Activated CD4-positive, alpha-beta T cell treated with anti-CD3 and anti-CD28 coated beads, Interleukin-2, amount 50 U/mL, for 4 hours (primary cell): Measurements from ENCODE around the gene ADD3.
"Not testable (repeated sequence)": the region's sequence is repeated elsewhere in the genome, so short reads cannot be mapped to it uniquely, and the experiment has no call there.

ENCODE experiments used
- DNase-seq, 2 experiments: peaks; one replicate each; pipeline ENCODE4 v3.0.0-alpha.2; 2020

The ADD3 gene

DNA sequence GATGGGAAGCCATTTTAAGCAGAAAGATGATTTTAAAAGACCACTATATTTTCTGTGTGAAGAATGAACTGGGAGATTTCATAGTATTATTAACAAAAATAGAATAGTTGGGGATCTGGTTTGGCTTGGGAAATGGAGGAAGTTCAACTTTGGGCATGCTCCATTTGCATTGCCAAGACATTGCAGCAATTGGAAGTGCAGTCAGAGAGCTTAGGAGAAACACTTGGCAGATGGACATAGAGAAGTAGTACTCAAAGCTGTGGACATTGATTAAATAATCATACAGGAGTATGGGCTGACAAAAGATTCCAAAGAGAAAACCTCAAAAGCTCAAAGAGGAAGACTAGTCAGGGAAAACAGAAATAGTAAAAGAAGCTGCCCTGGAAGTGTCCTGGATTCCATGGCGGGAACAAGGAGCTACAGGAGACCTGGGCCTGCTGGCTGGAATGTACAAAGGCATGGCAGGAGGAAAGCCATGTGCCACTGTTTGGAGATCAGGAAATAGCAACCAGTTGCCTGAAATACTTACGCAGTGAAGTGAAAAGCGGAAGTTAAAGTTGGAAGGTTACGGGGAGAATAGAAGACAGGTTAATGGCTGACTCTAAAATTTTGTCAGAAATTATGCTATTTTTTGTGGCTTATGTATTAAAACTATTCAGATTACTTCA, 106.0 kb downstream of the ADD3 start:
- DNase-seq = no peak

DNA sequence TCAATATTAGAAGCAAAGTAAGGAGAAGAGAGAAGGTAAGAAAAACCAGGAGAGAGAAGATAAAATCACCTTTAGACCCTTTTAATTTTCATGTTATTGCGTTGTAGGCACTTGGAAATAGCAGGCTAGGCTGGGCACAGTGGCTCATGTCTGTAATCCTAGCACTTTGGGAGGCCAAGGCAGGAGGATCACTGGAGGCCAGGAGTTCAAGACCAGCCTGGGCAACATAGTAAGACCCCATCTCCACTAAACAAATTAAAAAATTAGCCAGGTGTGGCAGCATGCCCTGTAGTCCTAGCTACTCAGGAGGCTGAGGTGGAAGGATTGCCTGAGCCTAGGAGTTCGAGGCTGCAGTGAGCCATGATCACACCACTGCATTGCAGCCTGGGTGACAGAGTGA, 106.9 kb downstream of the ADD3 start:
- DNase-seq = not testable (repeated sequence)

DNA sequence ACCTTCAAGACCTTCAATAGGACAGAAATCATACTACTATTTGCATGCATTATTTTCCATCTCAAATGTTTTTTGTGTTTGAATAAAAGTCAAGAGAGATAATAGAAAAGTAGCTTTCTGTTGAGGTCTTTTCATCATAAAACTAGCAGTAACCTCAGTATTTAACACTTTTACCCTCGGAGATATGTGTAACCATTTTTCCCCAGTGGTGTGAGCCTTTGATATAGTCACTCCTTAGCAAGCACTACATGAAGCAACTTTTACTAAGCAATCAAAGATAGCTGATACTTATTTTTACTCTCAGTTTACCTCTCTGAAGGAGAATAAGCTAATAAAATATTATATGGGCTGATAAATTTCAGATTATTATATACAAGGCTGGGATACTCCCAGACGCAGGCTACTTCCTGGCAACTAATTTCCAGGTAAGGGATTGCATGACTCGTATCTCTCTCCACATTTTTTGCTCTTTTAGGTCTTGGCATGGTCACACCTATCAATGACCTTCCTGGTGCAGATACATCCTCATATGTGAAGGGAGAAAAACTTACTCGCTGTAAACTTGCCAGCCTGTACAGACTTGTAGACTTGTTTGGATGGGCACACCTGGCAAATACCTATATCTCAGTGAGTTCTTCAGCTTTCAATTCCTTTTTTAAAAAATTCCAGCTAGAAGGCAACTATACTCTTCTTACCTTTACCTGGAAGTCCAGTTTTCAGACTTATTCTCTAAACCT, 108.2 kb downstream of the ADD3 start:
- no peak for DNase-seq

DNA sequence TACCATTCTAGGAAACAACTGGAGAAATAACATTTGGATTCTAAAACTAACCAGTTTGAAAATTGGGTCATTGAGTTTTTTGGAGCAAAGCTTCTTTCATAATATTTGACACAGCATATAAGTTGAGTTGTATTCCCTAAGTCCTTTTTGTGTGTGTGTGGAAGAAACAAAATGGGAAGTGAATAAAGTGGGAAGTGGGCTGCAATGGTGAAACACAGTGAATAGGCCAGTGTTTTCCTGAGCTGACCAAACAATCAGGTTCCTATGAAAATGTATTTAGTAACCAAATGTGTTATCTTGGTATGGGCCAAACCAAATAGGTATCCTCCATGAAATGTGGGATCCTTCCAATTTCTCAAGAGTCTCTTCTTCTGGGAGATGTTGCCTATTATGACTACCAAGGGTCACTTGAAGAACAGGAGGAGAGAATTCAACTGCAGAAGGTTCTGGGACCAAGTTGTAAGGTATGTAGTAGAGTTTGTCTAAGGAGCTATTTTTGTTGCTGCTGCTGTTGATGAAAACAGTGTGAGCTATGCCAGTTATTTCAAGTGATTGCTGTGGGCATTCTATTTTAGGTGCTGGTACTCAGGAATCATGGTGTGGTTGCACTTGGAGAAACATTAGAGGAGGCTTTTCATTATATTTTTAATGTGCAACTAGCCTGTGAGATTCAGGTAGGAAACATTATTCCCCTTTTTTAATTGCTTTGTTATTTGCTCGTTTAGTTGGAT, 111.3 kb downstream of the ADD3 start:
- no peak for DNase-seq

DNA sequence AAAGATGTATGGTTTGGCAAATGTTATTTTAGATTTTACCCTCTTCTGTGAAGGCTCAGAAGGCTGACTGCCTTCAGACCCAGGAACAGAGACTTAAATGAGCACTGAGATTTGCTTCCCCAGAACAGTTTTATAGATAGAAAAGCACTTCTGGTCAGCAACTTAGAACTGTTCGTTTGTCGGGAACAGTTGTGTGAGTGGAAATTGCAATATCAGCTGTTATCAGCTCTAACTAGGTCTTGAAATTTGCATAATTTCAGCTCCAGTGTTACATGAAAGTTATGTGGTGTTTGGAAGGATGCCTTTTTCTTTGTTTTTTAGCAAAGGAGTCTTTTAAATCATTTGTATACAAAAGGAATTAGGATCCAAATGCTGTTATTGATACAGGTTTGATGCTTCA, 115.8 kb downstream of the ADD3 start:
- no peak for DNase-seq

DNA sequence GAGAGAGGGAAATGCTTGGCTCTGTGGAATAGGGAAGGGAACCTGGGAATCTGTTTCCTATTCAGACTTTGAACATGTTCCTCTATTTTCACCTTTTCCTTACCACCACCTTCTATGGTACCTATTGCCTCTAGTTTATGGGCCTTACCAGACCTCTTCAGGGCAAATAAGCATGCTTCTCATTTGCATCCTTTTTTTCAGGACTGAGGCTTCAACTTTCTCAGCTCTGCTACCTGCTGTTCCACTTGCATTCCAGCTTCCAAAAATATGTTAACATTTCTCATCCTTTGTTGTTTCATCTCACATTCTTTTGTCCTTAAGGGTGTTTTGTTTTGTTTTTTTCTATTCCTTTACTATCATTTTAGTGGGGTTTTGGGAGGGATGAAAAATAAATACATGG, 121.7 kb downstream of the ADD3 start:
- no peak for DNase-seq

- no peak for DNase-seq
These were observed 127.1 kb downstream of the ADD3 start for GRCh38 chr10:110134917-110135316.

- DNase-seq = not testable (repeated sequence)
These were observed 128.1 kb downstream of the ADD3 start for GRCh38 chr10:110135836-110136235.

DNA sequence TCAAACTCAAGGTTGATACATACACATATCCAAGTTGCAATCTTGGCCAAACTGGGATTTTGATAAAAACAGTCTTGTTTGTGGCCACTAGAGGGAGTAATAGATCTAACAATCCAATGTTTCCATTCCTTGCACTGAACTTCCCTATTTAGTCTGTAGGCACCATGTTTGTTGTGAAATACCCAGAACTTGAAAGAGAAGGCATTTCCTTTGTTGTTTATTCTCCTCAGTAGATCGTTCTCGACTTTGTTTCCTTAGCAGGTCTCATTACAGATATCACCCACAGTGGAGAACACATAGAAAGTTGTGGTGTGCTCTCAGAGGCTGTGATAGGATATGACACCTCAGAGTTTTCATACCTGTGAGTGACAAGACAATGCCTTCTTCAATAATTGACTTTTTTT, 129.4 kb downstream of the ADD3 start:
- no peak for DNase-seq

- DNase-seq = no peak
These were observed 130.5 kb downstream of the ADD3 start for GRCh38 chr10:110138197-110138812.

DNA sequence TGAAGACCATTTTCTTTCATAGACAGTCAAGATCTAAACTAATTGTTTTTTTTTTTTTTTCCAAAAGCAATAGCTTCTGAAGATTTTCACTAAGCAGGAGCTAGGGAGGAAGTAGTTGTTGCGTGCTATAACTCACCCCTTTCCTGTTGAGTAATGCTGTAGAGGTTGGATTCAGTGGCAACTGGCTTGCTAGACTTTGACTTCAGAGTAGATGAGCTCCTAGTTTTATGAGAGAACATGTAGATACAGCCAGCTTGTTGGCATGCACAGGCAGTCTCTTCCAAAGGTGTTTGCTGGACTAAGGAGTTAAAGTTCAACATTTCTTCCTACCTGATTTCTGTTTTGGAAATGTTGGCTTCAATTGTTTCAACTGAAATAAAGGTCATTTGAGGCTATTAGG, 133.4 kb downstream of the ADD3 start:
- no peak for DNase-seq

DNA sequence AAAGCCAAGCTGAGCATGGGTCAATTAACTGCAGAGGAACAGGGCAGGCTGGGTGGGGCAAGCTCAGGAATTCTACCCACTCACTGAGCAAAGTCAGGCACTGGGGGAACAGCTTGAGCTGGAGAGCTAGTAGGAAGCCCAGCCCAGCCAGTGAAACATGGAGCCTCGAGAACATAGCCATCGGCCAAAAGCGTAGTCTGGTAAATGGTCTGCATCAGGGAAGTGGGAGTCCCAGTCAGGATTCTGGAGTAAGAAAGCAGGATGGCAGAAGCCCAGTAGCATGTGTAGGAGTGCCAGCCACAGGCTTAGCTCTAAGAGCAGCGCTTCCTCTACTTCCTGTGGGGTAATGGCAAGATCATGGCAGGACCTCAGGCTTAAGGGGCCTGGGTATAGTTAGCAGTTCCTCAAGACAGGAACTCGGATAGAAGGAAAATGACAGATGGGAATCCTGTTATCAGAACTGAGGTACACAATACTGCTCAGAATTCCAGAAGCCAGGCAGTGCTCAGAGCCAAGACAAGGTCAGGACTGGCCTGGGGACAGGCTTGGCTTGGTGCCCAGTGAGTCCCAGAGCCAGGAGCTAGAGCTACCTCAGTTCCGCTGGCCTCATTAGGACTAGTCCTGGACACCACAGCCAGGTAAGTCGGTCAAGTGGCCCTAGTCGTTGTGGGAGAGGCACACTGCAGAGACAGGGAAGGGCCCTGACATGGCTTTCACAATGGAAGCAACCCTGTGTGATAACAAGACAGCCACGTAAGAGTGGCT, 134.3 kb downstream of the ADD3 start:
- DNase-seq = no peak

- DNase-seq = no peak
These were observed 135.2 kb downstream of the ADD3 start for GRCh38 chr10:110142965-110143364.

GRCh38 chr10:110144507-110144906, 136.7 kb downstream of the ADD3 start:
- DNase-seq = no peak

DNA sequence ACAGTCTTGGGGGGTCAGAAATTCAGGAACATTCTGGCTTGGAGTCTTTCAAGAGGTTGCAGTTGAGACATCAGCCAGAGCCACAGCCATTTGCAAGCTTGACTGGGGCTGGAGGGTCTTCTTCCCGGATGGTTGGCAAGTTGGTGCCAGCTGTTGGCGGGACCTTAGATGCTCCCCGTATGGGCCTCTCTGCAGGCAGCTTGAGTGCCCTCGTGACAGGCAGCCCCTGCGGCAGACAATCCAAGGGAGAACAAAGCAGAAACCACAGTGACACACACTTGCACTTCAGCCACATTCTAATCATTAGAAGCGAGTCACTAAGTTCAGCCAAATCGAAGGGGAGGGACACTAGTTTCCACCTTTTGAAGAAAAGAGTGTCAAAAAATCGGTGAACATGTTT, 140.2 kb downstream of the ADD3 start:
- no peak for DNase-seq

DNA sequence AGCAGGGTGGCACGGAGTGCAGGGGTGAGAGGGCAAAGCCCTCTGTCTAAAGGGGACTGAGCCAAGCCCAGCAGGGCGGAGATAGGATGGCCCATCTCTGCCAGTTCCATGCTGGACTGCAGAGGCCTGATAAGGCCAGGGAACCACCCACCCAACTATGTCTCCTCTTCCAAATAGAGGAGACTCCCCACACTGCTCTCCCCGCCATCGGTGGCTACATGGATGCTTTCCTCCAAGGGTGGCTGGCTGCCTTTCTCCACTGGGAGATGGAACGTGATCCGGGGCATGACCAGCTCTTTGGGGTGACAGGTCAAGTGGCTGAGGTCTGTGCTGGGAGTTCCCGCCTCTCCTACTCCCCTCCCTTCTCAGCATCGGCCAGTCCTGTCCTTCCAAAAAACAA, 141.5 kb downstream of the ADD3 start:
- no peak for DNase-seq

DNA sequence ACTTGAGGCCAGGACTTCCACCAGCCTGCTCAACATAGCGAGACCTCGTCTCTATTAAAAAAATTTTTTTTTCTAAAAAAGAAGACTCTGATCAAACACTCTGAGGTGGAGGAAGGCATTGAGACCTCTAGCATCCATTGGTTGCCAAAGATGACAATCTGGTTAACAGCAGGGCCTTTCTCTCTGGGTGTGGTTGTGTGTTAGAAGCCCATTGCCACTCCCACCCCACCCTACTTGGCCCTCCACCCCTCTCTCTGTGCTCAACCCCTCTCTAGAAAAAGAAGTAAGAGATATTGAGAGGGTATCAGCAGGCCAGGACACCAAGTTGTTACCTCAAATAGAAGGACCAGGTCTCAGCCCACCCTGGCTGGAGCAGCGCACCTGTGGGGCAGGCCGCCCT, 142.3 kb downstream of the ADD3 start:
- DNase-seq = no peak

- DNase-seq = no peak
These were observed 143.2 kb downstream of the ADD3 start for GRCh38 chr10:110150981-110151380.

- DNase-seq = no peak
These were observed 143.7 kb downstream of the ADD3 start for GRCh38 chr10:110151467-110151866.

- DNase-seq = no peak
These were observed 144.2 kb downstream of the ADD3 start for GRCh38 chr10:110151971-110152370.

- DNase-seq = no peak
These were observed 145.6 kb downstream of the ADD3 start for GRCh38 chr10:110153396-110153795.

GRCh38 chr10:110156046-110156445, 148.3 kb downstream of the ADD3 start:
- no peak for DNase-seq
